Activated CD4-positive, alpha-beta T cell treated with anti-CD3 and anti-CD28 coated beads, Interleukin-2, amount 50 U/mL, for 24 hours (primary cell): ENCODE measurements around the gene TXNDC5.
"Not testable (repeated sequence)": the region's sequence is repeated elsewhere in the genome, so short reads cannot be mapped to it uniquely, and the experiment has no call there.

Experiments
- DNase-seq, 2 donors: peaks; one replicate each; pipeline ENCODE4 v3.0.0-alpha.2; 2020; ENCODE audit warnings: low read depth in 1 of 2, low spot score in 1 of 2

The TXNDC5 gene

DNA sequence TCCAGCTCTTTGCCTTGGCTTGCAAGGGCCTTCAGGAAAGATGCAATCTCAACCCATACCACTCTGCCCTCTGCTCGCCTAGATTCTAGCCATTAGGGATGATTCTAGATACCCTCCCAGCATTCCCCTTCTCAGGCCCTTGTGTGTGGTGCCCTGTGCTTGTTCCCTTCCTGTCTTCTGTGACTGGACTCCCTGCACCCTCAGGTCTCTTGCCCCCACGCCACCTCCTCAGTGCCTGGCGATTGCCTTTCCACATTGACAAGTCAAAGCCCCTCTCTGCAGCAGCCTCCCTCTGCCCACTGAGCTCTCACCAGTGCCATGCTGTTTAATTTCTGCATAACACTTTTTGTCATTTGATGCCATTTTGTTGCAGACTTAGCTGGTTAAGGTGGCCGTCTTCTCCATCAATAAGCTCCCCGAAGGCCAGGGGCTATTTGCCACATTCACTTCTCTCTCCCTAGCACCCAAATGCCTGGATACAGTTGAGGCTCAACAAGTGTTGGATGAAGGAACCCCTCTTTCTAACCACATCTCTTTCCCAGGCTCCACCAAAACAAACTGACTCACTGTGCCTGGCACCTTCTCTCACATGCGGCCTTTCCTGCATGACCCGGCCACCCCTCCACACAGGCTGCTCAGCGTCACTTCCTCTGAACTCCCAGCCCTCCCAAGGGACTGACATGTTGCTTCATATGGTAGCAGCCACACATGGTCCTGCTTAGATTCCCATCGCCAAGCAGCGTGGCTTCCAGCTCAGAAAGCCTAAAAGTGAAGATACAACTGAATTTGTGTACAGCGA, 4.6 kb upstream of the TXNDC5 start:
- DNase-seq, result no peak

DNA sequence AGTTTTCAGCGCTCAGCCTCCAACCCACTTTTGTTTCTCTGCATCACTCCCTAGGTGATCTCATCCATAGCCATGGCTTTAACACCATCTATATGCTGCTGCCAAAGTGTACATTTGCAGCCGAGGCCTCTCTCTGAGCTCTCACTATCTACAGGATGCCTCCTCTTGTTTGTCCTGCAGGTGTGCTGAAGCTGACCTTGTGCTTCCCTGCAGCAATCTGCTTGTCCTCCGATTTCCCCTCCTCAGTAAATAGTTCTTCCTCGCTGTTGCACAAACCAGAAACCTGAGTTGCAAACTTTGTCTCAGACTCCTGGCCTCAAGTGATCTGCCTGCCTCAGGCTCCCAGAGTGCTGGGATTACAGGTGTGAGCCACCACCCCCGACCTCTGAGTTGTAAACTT, 3.7 kb upstream of the TXNDC5 start:
- DNase-seq, result no peak

DNA sequence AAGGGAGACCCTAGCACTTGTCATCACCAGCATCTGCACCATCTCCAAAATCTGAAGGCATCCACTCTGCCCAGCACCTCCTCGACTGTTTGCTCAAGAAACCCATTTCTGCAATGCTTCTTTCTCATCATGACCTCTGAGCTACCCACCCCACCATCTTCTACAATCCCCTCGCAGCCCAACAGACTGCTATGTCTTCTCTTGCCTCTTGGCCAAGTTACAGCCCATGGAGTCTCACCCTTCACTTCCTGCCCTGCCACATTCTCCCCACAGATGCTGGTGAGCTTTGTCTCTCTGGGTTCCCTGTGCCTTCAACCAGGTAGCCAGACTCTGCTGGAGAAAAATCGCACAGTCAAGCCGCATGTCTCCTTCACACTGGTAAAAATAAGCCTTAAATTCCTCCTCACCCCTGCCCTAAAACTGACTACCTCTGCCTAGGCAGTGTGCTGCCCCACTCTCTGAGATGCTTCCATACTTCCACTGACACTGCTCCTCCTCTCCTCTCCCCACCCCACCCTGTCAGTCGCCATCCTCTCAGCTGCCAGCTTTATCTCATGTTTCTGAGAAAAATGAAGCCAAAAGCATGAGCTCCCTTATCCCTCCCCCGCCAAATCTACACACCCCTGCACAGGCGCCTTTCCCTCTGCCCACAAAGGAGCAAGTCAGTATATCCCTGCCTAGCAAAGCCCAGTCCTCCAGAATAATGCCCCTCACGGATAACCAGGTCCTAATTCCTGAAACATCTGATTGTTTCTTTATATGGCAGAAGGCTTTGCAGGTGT, 2.3 kb upstream of the TXNDC5 start:
- no peak for DNase-seq

GRCh38 chr6:7912024-7912423, 1.4 kb upstream of the TXNDC5 start:
- no peak for DNase-seq

DNA sequence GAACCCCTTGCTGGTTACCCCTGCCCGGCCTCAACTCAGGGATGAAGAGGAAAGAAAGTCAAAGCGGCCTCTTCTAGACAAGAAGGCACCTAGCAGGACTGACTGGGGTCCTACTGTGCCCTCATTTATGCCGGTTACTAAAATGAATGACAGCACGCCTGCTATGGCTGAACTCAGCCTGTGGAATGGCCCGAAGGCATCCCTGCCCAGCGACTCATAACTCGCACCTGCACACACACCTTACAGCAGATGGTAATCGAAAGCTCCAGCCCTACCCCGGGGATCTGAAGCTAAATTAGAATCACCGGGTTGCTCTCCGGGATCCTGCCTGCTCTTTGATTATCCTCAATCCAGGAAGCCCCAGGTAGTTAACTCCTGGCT, 747 bp upstream of the TXNDC5 start:
- DNase-seq, result no peak

DNA sequence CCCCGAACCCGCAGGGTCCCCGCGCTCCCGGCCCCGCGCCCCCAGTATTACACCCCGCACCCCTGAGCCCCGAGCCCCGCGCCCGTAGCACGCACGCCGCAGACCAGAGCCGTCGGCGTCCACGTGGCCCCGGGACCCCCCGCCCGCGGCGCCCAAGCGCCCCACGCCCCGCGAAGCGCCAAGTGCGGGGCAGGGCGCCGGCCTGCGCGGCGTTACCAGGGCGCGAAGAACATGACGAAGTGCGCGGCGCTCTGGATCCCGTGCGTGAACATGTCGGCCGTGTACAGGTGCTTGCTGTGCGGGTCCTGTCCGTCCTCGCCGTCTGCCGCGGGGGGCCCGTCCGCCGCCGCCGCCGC, 312 bp downstream of the TXNDC5 start:
- DNase-seq, result no peak

DNA sequence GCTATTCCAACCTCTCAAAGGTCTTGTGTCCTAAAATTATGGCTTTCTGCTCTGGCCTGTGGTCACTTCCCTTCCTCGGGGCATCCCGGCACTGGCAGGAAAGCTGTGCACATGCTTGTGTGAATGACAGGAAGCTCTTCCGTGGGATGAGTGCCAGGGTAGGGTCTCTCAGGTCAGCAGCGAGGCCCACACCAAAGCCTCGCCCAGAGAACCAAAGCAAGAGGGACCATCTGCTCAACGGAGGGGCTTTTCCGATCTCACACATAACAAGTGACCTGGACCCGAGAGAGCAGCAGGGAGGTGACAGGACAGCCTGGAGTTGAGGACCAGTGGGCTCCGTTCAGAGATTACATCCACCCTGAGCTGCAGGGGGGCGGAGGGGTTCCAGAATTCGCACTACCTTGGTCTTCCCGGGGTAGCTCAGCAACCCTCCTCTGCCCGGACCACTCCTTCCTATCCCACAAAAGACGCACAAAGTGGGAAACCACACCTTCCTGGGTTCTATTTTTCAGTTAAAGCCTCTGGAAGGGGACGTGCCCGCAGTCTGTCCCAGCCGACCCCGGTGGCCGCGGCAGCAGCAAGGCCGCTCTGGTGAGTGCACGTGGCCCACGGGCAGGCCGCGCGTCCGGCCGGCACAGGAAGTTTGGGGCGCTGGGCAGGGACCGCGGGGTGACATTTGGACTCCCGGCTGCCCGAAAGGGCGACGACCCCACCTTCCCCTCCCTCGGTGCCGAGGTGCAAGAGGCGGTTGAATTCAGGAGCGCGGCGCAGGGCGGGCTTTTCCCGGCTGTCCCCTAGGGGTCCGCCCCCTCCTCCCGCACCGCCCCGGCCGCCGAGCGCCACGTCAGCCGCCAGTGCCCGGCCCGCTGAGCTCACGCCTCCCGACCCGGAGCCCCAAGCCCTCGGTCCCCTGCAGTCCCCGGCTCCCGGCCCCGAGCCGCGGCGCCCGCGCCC, 988 bp downstream of the TXNDC5 start:
- DNase-seq, result peak; percentile 13 to 26

DNA sequence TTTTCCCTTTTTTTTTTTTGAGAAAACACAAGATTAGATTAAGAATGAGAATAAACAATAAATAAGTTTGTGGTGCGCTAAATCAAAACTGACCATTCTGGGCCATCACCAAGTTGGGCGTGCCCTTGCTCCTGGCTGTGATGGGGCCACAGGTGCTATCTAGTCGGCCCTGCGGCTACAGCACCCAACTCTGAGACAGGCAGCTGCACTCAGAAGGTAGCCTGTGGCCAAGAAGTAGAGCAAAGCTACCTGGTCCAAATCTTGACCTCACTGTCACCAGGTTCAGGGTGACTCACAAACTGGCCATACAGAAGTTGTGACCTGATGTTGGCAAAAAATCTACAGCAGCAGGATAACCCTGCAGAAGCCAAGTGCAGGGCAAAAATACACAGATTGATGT, 3.4 kb downstream of the TXNDC5 start:
- DNase-seq, result no peak

GRCh38 chr6:7906741-7907140, 3.8 kb downstream of the TXNDC5 start:
- DNase-seq, result no peak

GRCh38 chr6:7905416-7905815, 5.2 kb downstream of the TXNDC5 start:
- DNase-seq, result no peak

DNA sequence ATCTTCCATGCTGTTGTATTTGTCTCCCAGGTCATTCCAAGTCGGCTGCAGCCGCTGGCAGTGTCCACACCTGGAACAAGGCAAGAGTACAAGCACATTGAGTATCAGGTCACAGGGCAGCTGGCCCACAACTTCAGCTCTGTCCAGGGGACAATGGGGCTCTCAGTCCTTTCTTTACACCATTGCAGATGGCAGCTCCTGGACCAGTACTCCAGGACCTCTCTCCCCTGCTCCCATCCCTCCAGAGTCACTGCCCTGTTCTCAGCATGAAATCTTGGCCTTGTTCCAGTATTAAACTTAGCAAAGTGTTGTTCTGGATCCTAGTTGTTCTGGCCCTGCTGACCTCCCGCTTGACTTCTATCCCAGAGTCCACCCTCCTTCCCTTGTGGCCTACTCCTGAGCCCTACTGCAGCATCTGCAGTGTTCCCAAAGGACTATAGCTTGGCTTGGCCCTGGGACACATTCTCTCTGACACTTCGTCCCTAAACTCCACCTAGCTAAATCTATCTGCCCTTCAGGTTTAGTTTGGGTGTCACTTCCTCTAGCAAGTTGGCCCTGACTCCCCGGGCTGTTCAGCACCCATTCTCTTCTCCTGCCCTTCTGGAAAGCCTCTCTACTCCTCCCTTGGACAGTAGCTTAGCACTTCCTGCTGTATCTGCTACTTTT, 5.8 kb downstream of the TXNDC5 start:
- no peak for DNase-seq

- no peak for DNase-seq
Observed at GRCh38 chr6:7903673-7904072, 6.9 kb downstream of the TXNDC5 start.

- no peak for DNase-seq
Observed at GRCh38 chr6:7902867-7903266, 7.7 kb downstream of the TXNDC5 start.

- DNase-seq, result no peak
Observed at GRCh38 chr6:7902221-7902620, 8.4 kb downstream of the TXNDC5 start.

DNA sequence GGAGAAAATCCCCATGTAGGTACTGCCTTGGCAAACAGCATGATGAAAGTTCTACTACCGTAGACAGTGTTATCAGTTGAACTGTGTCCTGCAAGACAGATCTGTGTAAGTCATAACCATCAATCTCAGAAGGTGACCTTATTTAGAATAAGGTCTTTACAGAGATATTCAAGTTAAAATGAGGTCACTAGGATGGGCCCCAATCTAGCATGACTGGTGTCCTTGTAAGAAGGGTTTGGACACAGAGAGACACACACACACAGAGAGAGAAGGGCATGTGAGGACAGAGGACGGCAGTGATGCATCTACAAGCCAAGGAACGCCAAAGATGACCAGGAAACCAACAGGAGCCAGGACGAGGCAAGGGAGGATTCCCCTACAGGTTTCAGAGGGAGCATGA, 8.8 kb downstream of the TXNDC5 start:
- DNase-seq, result no peak

- no peak for DNase-seq
Observed at GRCh38 chr6:7901056-7901455, 9.5 kb downstream of the TXNDC5 start.

DNA sequence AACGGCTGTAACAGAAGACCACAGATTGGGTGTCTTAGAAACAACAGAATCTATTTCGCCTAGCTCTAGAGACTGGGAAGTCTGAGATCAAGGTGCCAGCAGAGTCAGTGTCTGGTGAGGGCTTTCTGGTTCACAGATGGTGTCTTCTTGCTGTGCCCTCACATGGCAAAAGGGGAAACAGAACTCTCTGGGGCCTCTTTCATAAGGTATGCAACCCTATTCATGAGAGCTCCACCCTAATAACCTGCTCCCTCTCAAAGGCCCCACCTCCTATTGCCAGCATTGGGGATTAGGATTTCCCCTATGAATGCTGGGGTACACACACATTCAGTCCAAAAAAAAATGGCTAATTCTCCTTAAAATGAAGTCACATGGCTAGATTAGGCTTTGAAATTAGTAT, 10.0 kb downstream of the TXNDC5 start:
- no peak for DNase-seq

GRCh38 chr6:7899889-7900213, 10.7 kb downstream of the TXNDC5 start:
- no peak for DNase-seq

DNA sequence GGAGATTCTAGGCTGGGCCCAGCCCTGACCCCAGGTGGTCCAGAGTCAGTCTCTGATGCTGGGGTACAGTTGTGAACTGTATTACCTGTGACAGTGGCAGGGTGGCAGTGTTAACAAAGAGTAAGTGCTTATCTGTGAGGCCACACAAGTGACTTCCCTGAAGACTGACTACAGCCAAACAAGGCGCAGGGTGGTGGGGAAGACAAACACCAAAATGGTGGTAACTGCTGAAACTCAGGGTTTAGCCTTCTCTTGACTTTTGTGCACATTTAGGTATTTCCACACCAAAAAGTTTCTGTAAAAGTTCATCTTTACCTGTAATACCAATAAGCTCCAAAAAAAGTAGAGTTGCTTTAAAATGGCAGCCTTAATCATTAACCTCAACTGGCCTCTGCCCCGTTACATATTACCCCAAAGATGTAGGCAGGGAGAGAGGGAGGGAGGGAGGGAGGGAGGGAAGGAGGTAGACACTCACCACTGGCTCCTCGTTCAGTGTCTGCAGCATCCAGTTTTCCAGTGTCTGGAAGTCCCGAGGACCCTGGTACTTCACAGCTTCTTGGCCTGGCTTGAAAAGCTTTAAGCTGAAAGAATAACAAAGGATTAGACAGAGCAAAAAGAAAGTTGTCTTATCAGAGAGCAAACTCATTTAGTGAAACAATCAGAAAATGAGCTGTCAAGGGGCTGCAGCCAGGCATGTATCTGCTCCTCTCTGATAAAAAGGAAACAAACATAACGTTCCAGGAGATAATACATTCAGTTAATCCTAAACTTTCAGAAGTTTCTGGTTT, 11.3 kb downstream of the TXNDC5 start:
- DNase-seq, result no peak

DNA sequence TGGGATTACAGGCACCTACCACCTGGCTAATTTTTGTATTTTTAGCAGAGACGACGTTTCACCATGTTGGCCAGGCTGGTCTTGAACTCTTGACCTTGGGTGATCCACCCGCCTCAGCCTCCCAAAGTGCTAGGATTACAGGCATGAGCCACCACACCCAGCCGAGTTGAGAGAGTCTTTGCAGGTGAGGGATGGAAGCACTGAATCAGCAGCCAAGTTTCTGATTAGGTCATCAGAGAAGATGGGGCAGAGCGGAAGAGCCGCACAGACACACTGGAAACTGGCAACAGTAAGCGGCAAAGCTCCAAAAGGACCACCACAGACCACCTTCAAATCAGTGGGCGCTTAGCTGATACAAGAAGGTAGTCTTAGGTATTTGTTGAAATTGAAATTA, 12.4 kb downstream of the TXNDC5 start:
- DNase-seq, result not testable (repeated sequence)
